Middle frontal gyrus (tissue), 1 donor: ENCODE measurements around the gene PSMB10.
"Not testable (repeated sequence)": the region's sequence is repeated elsewhere in the genome, so short reads cannot be mapped to it uniquely, and the experiment has no call there.

Experiments
- DNase-seq: peaks from one replicate; pipeline ENCODE4 v3.0.0-alpha.2; 2015; ENCODE audit warnings: low spot score; ENCODE audit errors: extremely low spot score

PSMB10 gene

DNA sequence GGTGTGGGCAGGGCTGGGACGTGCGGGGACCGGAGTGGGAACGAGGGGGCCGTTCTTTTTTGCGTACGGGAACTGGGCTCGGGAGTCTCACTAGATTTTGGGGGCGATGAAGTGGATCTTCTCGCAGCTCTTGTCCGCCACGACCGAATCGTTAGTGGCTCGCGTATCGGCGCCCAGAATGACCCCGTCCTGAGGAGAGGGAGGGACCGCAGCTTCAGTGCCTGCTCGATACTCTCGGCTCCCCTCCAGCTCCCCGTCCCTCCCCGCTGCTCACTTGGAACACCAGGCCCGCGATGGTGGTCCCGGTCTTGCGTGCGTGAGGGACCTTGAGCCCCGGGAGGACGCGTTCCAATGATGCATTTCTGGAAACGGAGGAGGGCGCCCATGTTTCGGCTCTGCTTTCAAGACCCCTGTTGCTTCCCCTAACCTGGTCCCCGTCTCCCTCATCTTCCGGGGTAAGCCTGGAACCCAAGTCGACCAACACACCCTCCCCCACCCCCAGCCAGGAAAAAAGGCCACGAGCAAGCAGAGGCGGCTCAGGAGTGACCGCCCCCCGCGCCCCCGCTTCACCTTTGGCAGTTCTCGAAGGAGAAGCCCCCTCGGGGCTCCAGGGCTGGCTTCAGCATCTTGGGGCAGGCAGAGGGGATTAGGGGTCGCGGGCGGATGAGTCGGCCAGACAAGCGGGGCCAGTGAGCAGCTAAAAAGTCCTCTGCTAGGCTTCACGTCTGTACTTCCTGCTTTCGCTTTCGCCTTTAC lies at the start of gene PSMB10:
Gene PSMB10, minus strand, starts transcription at position 727 of the 756 bp plus-strand sequence. Its CDS starts 101 bp downstream, at position 626.
- DNase-seq: no peak

DNA sequence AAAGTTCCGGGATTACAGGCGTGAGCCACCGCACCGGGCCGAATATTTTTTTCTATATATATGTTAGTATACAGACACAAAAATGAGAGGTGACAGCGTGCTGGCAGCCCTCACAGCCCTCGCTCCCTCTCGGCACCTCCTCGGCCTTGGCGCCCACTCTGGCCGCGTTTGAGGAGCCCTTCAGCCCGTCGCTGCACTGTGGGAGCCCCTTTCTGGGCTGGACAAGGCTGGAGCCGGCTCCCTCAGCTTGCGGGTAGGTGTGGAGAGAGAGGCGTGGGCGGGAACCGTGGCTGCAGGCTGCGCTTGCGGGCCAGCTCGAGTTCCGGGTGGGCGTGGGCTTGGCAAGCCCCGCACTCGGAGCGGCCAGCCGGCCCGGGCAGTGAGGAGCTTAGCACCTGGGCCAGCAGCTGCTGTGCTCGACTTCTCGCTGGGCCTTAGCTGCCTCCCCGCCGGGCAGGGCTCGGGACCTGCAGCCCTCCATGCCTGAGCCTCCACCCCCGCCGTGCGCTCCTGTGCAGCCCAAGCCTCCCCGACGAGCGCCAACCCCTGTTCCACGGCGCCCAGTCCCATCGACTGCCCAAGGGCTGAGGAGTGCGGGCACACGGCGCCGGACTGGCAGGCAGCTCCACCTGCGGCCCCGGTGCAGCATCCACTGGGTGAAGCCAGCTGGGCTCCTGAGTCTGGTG lies 45.5 kb upstream of the PSMB10 start:
- DNase-seq: no peak

DNA sequence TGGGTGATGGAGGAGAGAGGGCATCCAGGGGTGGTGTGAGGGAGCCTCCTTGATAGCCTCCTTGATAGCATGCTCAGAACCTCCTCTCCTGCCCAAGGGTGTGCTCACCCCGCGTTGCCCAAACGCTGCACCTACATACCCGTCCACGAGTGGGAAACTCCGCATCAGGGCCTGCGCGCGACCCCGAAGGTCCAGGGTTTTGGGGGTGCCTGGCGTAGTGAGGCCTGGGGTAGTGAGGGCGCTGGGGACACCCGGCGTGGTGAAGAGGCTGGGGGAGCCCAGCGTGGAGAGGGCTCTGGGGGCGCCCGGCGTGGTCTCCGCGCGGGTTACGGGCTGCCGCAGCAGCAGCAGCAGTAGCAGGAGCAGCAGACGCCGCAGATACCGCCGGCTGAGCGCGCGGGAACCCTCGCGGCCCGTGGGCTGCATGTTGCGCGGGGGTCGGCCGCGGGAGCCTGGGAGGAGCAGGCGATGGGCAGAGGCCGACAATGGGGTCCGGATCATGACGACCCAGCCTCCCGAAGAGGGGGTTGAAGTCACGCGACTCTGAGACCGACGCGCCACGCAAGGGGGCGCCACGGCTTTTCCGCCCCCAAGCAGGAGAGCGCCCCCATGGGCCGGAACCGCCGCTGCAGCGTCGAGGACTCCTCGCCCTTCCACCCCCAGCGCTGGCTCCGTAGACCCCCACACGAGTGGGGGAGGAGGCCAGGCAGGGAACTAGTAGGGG lies 43.5 kb upstream of the PSMB10 start, which contains the start of gene DPEP3:
Gene DPEP3, minus strand, starts transcription at position 545 of the 724 bp plus-strand sequence. Its CDS starts 119 bp downstream, at position 426.
- no peak for DNase-seq

GRCh38 chr16:67977469-67978227 lies 41.0 kb upstream of the PSMB10 start:
- DNase-seq: no peak

DNA sequence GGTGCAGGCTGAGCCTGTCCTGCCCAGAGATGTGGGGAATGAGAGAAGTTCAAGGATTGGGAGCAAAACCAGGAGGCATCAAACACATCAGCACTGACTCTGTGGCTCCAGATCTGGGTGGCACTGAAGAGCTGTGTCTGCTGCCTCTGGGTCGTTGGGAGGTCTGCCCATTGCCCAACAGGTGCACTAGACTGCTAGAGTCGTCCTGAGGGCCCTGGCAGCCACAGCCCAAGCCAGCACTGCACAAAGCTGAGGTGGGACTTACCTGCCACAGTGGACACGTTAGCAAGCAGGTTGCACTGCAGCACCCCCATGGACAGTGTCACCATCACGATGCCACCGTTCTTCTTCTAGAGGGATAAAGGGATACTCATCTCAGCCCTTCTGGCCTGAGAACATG lies 40.4 kb upstream of the PSMB10 start:
- DNase-seq: no peak

GRCh38 chr16:67976205-67976604 lies 39.6 kb upstream of the PSMB10 start:
- DNase-seq: no peak

- no peak for DNase-seq
Observed at GRCh38 chr16:67975321-67976105, 38.9 kb upstream of the PSMB10 start.

- DNase-seq: not testable (repeated sequence)
Observed at GRCh38 chr16:67972285-67972684, 35.6 kb upstream of the PSMB10 start.

DNA sequence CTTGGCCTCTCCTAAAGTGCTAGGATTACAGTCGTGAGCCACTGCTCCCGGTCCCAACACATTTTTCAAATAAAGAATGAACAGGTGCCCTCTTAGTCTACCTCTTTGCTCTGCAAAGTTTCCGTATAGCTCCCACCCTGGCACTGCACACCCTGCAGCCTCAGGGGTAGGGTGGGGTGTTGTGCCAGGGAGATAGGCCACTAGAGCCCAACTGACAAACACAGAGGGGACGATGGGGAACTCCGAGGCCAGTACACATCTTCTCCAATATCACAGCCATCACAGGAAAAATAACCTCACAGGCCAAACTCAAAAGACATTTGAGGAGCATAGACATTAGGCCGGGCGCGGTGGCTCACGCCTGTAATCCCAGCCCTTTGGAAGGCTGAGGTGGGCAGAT lies 34.5 kb upstream of the PSMB10 start:
- no peak for DNase-seq

DNA sequence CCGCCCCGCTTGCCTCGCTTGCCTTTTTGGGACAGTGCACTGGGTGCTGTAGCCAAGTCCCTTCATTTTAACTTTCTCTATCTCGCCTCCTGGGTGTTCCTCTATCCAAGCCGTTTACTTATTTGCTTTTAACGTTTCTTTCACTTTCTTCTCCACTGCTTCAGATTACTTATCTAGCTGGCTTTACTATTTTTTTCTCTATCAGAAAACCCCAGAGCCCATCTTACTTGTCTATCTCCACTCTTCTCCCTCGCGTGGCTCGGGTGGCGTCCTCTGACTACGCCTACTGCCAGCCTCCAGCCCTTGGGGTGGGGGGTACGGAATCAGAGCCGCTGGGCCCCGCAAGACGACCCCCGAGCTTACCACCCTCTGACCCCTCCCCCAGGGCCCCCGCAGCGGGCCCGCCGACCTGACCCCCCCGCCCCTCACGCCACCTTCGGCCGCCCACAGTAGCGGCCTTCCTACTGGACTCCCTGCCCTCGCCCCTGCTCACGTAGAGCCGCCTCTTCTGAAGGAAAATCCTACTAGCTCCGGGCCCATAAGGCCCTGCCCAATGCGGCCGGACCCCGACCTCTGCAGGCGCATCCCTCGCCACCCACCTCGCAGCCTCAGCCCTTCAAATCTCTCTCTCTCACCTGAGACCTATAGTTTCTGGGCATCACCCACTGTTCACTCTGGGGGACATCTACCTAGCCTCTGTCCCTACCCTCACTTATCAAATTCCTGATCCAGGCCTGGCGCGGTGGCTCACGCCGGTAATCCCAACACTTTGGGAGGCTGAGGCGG lies 32.8 kb upstream of the PSMB10 start:
- DNase-seq: no peak

DNA sequence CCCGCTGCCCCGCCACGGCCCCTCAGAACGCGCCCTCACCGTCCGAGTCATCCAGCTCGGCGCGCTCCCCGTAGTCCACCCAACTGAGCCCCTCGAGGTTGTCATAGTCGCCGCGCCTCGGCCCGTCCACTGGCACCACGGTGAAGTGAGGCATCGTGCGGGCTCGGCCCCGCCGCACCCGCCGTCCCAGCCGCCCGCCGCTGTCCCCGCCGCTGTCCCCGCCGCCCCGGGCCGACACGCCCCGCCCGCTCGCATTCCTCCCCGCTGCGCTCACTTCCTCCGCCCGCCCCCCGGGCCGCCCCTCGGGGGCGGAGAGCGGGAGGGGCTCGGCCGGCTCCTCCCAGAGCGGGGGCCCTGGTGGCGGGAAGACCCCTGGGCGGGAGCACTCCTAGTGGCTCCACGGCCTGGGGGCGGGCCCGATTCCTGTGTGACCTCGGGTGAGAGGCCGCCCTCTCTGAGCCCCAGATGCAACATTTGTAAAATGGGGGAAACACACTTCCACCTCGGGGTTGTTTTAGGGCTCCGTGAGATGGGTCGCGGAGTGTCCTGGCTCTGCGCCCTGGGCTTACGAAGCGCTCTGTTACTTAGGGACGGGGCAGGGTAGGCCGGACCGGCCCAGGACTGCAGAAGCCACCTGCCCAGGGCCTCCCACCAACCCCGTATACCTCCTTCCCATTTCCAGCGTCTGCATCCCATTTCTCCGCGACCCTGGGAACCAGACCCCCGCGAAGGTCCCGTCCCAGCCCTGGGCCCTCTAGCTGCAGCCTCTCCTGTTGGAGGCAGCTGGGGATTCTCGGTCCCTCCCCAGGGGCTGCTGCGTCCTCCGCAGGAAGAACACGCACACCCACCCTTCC lies 32.0 kb upstream of the PSMB10 start, which contains the start of gene SLC12A4:
Gene SLC12A4, minus strand, starts transcription at position 238 of the 854 bp plus-strand sequence. Its CDS starts 84 bp downstream, at position 154.
- DNase-seq: peak; percentile 5

GRCh38 chr16:67967958-67968399 lies 31.3 kb upstream of the PSMB10 start:
- no peak for DNase-seq

DNA sequence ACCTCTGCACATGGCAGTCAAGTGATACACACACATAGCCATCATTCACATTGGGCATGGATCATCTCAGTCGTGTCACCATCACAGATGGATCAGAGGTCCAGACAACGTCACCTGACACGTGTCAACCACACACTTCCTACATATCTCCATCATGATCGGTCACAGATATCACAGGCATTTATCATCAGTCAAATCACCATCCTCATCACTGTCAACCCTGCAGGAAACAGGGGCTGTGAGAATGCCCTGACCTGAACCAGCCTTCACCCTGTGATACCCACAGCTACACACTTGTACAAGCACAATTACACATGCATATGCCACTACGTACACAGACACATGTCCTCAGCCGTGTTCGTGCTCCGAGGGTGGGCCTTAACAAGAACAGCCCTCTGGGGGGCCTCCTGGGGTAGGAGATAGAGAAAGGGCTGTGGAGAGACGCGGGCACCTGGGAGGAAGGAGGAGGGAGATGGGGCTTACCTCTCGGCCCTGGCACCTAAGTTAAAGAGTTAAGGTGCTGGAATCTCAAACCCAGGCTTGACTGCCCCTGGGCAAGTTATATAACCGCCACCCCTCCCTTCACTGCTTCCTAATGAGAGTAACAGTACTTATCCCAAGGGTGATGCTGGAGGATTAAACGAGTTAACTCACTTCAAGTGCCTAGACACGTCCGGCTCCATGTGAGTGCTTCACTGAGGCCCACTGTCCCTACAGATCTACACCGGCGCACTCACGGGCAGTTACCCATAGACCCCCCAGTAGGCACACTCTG lies 30.7 kb upstream of the PSMB10 start:
- no peak for DNase-seq

DNA sequence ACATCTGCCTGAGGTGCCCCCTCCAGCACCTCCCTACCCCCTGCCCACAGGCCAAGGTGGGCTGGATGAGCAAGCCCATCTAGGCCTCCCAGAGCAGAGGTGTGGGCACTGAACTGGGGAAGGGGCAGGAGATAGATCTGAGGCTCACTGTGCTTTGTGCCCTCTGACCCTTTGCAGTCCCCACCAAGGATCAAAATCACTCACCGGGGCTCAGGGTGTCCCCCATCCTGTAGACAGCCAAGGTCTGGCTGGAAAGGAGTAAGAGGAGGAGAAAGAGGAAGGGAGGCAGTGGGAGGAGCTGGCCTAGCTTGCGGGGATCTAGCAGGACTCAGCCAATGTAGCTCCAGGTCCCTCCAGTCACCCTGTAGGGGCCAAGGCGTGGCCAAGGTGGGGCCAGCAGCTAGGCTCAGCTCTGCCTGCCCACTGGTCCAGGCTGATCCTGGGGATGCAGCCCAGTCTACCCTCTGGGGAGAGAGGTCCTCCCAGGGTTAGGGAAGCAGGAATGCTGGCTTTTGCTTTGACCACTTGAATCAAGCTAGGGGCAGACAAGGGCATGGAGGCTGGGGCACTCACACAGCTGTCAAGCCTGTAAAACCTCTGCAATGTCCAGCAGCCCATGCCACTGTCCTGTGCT lies 30.0 kb upstream of the PSMB10 start:
- DNase-seq: no peak

DNA sequence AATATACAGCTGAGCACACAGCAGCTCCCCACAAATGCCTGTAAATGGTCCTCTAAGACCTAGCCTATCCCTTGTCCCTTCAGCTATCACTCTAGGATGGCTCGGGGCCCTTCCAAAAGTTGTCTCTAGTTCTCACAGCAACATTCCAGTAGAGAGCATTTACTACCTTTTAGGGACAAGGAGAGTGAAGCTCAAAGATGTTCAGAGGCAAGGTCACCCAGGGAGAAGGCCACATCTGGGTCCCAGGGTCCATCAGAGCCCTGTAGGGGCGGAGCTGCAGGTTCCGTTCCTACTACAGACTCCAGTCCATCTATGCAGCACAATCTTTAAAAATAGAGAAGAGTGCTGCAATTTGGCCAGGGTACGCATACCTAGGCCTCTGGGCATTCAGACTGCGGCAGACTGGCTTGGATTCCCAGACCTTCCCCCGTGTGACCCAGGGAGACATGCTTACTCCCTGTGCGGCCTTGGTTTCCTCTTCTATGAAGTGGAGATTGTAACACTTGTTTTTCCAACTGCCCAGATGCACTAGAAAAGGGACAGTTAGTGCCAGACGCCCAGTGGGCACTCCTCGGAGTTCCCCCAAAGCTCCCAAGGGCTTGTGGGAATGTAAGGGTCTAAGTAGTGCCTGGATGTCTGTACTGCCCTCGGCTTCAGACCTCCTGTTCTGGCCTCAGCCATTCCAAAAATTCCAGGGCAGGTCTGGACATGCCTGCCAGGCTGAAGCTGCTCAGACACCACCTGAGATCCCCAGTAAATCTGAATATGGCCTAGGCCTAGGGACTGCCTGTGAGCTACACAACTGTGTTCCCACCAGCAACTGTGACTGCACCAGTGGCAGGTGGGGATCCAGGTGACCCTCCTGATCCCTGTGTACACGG lies 29.3 kb upstream of the PSMB10 start:
- DNase-seq: no peak

- no peak for DNase-seq
Observed at GRCh38 chr16:67964477-67965131, 28.0 kb upstream of the PSMB10 start.
